Fibroblast of skin of left biceps (primary cell): ENCODE data around the gene CD99.
A peak's percentile ranks its signal among the peaks of the same experiment; 100 is the strongest.
"Not testable (repeated sequence)": the region's sequence is repeated elsewhere in the genome, so short reads cannot be mapped to it uniquely, and the experiment has no call there.

Experiments
- DNase-seq, 2 experiments: peaks; one replicate each; pipeline ENCODE4 v3.0.0-alpha.2; 2013; ENCODE audit warnings: low read depth in 2 of 2

CD99 gene

DNA sequence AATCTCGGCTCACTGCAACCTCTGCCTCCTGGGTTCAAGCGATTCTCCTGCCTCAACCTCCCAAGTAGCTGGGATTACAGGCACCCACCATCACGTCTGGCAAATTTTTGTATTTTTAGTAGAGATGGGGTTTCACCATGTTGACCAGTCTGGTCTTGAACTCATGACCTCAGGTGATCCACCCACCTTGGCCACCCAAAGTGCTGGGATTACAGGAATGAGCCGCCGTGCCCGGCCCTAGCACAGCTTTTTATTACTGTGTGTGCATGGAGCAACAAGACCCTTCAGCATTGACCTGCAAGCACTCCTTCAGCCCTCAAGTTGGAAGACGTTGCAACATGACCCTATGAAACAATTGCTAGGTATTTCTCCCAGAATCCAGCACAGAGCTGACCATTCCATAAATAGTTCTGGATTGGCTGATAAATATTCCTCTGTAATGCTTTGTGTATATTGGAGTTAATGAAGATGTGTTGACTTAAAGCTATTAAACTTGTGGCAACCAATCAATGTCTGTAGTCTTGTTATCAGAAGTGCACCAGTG is 15.4 kb upstream of the CD99 start:
- not testable (repeated sequence) for DNase-seq

DNA sequence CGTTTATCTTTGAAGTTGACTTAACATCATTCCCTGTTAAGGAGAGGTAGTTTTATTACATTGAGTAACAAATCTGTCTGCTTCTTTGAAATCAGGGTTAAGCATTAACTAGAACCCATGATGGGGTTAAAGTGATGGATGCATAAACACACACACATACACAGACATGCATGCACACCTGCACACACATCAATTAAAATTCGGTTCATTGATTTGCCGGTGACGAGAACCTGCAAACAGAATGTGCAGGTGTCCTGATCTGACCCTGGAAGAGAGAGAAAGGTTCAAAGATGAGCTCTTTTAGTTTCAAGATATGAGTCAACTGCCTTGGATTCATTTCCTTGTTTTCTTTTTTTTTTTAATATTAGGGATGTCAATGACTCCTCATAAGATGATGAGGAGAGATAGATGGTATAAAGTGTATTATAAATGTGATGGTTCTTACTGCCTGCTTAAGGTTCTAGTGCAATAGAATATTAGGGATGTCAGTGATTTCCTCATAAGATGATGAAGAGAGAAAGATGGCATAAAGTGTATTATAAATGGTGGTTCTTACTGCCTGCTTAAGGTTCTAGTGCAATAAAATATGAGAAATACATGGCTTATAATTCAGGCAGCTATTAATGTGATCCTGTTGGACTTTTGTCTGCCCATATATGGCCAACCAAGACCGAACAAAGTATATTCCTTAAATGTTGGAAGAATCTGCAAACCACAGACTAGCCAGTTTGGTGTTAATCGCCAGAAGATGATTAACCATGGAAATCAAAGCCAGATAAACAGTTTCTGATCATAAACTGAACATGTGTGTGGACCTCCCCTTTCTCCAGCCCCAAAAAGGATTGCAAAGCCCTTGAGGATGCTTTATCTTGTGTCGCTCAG is 14.1 kb upstream of the CD99 start:
- peak in 1 of 2 experiments; percentile 28 for DNase-seq

- peak; percentile 92 to 93 for DNase-seq
Measured at GRCh38 chrX:2677764-2678163, 13.3 kb upstream of the CD99 start.

GRCh38 chrX:2678583-2678982 is 12.5 kb upstream of the CD99 start:
- no peak for DNase-seq

- DNase-seq, result no peak
Measured at GRCh38 chrX:2679534-2680485, 11.3 kb upstream of the CD99 start.

- no peak for DNase-seq
Measured at GRCh38 chrX:2680486-2681348, 10.4 kb upstream of the CD99 start.

GRCh38 chrX:2682565-2683177 is 8.4 kb upstream of the CD99 start:
- no peak for DNase-seq

DNA sequence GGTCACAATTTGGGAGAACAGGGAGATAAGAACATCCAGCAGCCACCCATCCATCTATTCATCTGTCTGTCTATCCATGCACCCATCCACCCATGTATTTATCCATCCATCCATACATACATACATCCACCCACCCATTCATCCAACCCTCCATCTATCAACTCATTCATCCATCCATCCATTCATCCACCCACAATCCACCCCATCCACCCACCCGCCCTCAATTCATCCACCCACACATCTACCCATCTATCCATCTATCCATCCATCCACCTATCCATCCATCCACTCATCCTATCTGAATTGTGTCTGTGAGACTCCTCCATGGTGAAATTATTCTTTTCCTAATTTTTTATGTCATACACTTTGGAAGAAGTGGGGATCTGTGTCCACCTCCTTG is 6.8 kb upstream of the CD99 start:
- no peak for DNase-seq

- DNase-seq, result no peak
Measured at GRCh38 chrX:2685886-2686285, 5.2 kb upstream of the CD99 start.

- DNase-seq, result no peak
Measured at GRCh38 chrX:2689773-2690666, 1.1 kb upstream of the CD99 start.

DNA sequence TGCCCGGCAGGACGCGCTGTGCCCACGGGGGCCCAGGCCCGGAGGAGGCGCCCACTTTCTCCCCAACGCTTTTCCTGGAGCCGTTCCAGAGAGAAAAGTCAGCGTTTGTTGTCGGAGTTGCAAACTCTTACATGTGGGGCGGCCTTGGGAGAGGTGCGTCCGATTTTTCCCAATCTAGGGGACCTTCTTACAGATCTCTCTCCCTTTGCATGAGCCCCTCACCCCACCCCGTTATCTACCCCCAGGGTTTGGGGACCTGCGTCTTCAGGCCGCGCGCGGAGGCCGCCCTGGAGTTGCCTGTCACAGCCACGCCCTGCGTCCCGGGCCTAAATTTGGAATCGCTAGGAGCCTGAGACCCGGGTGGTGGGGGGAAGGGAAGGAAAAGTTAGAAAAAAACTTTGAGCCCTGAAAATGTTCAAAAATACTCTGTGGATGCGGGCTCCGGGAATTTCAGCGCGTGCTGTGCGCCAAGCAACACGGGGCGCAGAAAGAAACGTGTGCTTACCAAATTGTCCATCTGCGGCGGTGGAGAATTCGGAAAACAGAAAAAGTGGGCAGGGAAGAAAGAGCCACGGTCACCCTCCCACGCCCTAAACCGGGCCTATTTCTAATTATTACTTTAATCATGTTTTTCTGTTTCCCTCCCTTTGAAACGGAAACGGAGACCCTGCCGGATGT is 587 bp downstream of the CD99 start:
- no peak for DNase-seq

DNA sequence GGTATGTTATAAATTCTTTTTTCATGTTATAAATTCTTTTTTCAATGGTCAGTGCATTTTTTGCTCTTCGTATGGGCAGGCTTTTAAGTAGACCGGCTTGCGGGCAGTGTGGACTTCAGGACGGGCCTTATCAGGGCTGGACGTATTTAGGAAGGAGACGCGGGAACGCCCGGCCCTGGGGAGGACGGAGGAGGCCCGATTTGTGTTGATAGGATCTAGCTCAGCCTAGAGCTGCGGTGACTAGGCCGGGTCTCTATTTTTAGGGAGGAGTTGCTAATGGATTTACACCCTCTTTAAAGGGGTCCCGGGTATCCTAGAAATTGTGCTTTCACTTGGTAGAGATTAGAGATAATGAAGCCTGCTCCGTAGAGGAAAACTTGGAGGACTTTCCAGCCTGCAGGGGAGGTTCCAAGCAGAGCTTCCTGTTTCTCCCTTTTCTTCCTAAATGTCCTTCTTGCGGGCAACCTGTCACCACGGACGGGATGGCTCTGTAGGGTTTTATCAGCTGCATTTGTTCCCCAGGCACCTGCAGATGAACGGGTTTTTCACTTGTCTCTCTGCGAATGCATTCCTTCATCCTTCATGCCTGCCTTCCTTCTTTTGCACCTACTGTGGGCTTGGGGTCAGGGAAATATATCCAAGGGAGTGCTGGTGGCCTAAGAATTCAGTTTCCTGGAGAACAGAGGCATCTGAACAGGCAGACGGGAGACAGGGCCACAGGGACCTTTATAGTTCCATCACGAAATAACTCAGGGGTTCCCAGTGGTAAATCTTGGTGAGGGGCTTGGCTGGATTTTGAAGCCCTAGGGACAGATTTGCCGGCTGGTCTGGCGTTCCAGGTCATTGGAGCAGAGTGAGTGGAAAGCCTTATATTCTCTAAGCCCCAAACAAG is 1.4 kb downstream of the CD99 start:
- DNase-seq, result no peak

GRCh38 chrX:2693113-2694002 is 2.3 kb downstream of the CD99 start:
- DNase-seq, result no peak

GRCh38 chrX:2694914-2695267 is 3.8 kb downstream of the CD99 start:
- DNase-seq, result no peak

DNA sequence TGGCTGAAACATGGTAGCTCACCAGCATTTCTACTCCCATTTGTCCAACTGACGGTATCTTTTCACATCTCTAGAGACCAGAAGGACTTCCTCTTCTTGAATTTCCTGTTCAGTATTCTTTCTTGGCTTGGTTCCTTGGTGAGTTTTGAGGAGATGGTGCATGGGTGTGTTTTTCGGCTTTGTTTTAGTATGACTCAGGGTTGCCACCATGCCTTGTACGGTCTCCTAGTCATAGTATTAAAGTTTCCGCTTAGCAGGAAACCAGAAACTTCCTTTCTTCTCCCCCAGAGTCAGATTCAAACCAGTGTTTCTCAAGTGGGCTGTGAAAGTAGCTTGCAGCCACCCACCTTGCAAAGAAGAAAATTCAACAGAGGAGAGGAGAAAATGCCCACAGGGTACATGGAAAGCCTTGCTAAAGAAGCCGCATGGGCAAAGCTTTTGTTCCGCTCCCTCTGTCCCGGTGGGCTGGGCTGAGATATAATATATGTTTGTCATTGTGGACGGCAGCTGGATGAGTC is 5.7 kb downstream of the CD99 start:
- peak; percentile 53 to 55 for DNase-seq

DNA sequence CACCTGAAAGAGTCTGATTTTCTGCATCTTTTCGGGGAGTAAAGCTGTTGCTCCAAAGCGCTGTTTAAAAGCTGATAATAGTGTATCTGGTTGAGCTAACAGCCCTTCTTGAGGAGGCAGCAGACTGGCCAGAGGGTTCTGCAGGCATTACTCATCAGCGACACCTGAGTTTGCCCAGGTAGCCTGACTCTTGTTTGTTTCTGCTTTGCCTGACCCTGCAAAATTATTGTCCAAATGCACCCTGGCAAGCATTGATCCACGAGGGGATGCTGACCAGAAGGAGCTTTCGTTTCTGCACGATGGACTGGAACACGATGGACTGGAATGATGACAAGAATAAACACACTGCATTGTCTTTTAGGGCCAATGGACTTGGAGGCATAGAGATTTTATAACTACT is 6.2 kb downstream of the CD99 start:
- no peak for DNase-seq

GRCh38 chrX:2697741-2698299 is 6.7 kb downstream of the CD99 start:
- DNase-seq, result no peak
